G401.6 (cell line): ENCODE data around the gene C1orf141.
"Not testable (repeated sequence)": the region's sequence is repeated elsewhere in the genome, so short reads cannot be mapped to it uniquely, and the experiment has no call there.

ENCODE experiments used
- FAIRE-seq: peaks from 2 replicates; lab custom pipeline; 2012; peaks lifted over from hg19 to GRCh38; lab: Jason Lieb, UNC

Gene C1orf141

DNA sequence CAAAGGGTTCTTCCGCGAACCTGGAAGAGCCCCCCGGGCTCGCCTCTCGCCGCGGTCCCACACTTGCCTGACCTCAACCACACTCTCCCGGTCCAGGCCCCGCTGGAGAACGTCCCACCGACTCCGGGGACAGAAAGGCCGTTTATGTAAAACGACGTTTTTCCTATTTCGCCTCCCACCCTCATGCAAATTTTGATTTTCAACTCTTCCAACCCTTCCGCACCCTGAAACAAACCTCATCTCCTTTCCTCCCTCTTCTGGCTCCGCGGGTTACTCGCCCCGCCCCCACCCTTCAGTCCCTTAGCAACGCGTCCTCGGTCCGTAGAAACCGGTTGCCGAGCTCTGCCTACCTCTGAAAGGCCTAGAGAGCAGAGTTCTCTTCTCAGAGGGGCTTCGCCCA is at the start of gene C1orf141:
TSS of gene C1orf141 (minus strand) at position 276 of the 400 bp plus-strand sequence. CDS start 7,730 bp downstream, outside the sequence.
- FAIRE-seq, result no peak

GRCh38 chr1:67175530-67176087 is 40.8 kb upstream of the C1orf141 start:
- no peak for FAIRE-seq

- FAIRE-seq, result no peak
Measured at GRCh38 chr1:67174716-67175284, 40.0 kb upstream of the C1orf141 start.

- no peak for FAIRE-seq
Measured at GRCh38 chr1:67173988-67174387, 39.2 kb upstream of the C1orf141 start.

- FAIRE-seq, result no peak
Measured at GRCh38 chr1:67171978-67172377, 37.2 kb upstream of the C1orf141 start.

- FAIRE-seq, result no peak
Measured at GRCh38 chr1:67171574-67171955, 36.8 kb upstream of the C1orf141 start.

- FAIRE-seq, result no peak
Measured at GRCh38 chr1:67170751-67171573, 36.2 kb upstream of the C1orf141 start.

DNA sequence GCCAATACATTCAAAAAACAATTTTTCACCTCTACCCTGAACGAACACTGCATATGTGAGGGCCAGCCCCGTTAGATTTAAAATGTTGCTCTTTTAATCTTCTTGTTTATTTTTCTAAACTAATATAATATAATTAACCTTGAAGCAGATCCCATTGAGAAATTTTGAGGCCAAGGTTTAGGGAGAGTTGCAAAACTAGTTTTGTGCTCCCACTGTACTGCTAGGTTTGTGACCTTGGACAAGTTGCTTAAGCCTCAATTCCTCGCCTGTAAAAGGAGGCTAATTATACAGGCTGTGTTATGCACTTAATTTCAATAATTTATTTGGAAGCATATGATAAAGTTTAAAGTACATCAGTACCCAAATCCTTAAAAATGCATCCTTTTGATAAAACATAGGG is 35.2 kb upstream of the C1orf141 start:
- FAIRE-seq, result no peak

DNA sequence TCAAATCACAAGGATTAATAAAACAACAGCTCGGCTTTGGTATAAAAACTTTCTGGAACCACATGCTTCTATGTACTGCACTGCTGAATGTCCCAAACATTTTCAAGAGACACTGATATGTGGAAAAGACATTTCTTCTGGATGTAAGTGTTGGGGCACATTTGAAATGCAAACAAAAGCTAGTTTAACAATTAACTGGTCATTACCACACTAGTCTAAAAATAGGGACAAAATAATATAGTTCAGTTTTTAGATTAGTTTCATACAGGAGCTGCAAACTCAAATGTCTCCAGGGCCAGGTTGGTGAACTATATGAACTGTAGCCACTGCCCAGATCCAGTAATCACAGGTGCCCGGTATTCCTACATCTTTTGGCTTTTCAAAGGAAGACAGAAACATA is 34.7 kb upstream of the C1orf141 start:
- no peak for FAIRE-seq

GRCh38 chr1:67166196-67166595 is 31.4 kb upstream of the C1orf141 start, which contains the start of gene IL23R:
IL23R (plus strand) TSS chr1:67166454; CDS start chr1:67168121, 1,667 bp downstream.
- FAIRE-seq, result no peak

DNA sequence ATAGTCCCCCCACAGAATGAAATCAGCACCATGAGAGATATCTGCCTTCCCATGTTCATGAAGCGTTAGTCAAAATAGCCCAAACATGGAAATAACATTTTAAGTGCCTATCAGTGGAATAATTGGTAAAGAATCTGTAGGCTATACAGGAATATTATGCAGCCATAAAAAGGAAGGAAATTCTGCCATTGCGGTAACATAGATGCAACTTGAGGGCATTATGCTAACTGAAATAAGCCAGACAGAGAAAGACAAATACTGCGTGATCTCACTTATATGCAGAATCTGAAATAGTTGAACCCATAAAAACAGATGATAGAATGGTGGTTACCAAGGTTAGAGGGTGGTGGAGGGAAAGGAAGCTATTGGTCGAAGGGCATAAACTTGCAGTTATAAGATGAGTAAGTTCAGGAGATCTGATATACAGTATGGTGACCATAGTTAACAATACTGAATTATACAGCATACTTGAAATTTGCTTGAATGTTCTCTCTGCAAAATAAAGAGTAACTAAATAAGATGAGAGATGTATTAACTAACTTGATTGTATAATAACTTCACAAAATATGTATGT is 30.8 kb upstream of the C1orf141 start:
- no peak for FAIRE-seq

GRCh38 chr1:67162954-67163353 is 28.2 kb upstream of the C1orf141 start:
- FAIRE-seq, result no peak

DNA sequence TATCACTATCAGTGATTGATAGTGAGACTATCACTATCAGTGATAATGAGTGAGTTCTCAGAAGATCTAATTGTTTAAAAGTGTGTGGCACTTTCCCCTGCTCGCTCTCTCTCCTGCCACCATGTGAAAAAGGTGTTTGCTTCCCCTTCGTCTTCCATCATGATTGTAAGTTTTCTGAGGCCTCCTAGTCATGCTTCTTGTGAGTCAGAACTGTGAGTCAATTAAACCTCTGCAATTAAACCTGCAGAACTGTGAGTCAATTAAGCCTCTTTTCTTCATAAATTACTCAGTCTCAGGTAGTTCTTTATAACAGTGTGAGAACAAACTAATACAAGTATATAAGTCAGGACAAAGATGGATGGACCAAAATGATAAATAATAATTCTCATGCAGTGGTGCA is 24.5 kb upstream of the C1orf141 start:
- FAIRE-seq, result no peak

DNA sequence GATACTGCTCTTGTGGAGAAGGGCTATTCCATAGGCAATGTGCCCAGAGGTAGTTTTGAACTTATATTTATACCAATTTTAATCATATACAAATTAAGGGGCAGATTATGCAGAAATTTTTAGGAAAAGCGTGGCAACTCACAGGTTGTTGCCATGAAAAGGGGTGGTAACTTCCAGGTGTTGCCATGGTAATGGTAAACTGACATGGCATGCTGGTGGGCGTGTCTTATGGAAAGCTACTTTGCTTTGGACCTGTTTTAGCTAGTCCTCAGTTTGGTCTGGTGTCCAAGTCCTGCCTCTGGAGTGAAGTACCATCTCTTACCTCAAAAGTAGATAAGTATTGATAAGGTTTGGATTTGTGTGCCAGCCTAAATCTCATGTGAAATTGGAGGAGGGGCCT is 23.6 kb upstream of the C1orf141 start:
- FAIRE-seq, result no peak

DNA sequence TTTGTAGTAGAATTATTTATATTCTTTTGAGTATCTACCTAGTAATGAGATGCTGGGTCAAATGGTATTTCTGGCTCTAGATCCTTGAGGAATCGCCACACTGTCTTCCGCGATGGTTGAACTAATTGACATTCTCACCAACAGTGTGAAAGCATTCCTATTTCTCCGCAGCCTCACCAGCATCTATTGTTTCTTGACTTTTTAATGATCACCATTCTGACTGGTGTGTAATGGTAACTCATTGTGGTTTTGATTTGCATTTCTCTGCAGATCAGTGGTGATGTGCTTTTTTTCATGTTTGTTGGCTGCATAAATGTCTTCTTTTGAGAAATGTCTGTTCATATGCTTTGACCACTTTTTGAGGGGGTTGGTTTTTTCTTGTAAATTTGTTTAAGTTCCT is 16.2 kb upstream of the C1orf141 start:
- FAIRE-seq, result no peak

DNA sequence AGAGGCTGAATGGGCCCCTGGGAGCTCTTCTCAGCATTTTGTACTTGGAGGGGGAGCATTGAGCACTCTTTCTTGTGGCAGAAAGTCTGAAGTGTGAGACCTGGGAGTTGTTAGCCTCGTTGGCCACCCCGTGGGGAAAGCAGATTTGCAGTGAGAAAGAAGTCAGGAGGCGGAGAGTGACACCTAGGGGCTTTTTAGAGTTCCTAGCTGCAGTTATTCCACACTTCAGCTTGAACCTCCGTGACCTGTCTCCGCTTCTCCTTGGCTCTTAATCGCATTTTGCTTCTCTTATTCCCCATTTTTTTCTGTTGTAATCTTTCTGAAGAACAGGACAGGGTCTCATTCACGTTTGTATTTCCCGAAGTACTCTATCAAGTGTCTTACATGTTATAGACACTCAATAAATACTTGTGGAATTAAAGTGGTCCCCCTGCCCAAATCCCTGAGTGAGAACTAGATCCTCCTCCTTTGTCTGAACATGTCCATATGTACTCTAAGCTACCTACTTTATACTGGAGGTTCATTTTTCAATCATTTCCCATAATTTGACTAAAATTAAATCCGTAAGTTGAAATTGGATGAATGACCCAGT is 14.5 kb upstream of the C1orf141 start:
- peak; percentile 66 for FAIRE-seq

- FAIRE-seq, result no peak
Measured at GRCh38 chr1:67148516-67149178, 13.9 kb upstream of the C1orf141 start.

- FAIRE-seq, result not testable (repeated sequence)
Measured at GRCh38 chr1:67147973-67148372, 13.2 kb upstream of the C1orf141 start.

- no peak for FAIRE-seq
Measured at GRCh38 chr1:67146539-67146938, 11.8 kb upstream of the C1orf141 start.

- FAIRE-seq, result no peak
Measured at GRCh38 chr1:67146101-67146500, 11.3 kb upstream of the C1orf141 start.

DNA sequence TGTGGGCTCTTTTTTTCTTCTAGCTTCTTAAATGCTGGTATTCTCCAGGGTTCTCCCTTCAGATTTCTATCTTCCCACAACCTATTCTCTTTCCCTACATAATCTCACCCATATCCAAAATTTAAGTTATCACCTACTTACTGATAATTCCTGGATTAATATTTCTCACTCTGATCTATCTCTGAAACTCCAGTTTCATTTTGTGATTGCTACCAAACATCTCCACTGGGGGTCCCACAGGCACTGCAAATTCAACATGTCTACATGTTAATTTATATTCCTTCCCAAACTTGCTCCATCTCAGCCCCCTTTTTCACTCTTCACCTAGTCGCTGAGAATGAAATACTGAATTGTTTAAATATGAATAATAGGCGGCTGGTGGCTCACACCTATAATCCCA is 9.9 kb upstream of the C1orf141 start:
- no peak for FAIRE-seq

- FAIRE-seq, result no peak
Measured at GRCh38 chr1:67143966-67144365, 9.2 kb upstream of the C1orf141 start.
